ENCODE data around the gene SRBD1. TPM values are rescaled to one million over a fixed set of nuclear protein-coding genes. Genes with fewer than 3 reads are reported as not detected.

Gene SRBD1
- total and polyA plus RNA-seq, 2 of the 8 experiments (the other 6 are each of a cell fraction or from before 2014, with no cell fraction given), result 4.6 to 20.0 TPM

DNA sequence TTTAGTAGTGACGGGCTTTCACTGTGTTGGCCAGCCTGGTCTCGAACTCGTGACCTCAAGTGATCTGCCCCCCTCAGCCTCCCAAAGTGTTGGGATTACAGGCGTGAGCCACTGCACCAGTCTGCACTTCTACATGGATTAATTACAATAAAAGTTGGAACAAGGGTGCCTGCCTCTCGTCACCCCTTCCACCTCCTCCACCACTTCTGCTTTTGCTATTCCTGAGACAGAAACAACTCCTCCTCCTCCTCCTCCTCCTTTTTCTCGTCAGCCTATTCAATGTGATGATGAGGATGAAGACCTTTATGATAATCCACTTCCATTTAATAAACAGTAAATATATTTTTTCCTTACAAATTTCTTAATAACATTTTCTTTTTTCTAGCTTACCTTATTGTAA lies 35.2 kb downstream of the SRBD1 start:
- WGBS, 2 experiments (ENCODE audit: extremely low coverage in 1 of 2, insufficient coverage in 1 of 2, insufficient read length in 1 of 2, insufficient replicate concordance in 2 of 2, low coverage in 1 of 2, low lambda C conversion rate in 2 of 2, missing lambda C conversion rate in 1 of 2), result 87% methylated on average over 6 of the region's 6 CpGs; no CpG with 5 or more reads in 1 of the 2 experiments
- H2AFZ ChIP-seq (ENCODE audit: low read length), result no peak overlapping the region
- no peak overlapping the region for H3K23ac ChIP-seq (ENCODE audit: insufficient read length)
- H2BK5ac ChIP-seq (ENCODE audit: low read depth, low read length), result no peak overlapping the region
- no peak overlapping the region for H3K9ac ChIP-seq (replicated peaks in 1 of 4; ENCODE audit: extremely low read depth in 1 of 4, low read depth in 3 of 4, low read length in 3 of 4)
- TF ChIP-seq, protein P1, sequence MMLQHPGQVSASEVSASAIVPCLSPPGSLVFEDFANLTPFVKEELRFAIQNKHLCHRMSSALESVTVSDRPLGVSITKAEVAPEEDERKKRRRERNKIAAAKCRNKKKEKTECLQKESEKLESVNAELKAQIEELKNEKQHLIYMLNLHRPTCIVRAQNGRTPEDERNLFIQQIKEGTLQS (IDR thresholded peaks at IDR 0.05; ENCODE audit: insufficient read depth, low read depth, low read length), result no peak
- TF ChIP-seq FOSL1 (IDR thresholded peaks at IDR 0.05; ENCODE audit: insufficient read depth, low read depth, low read length) (no peak), SUZ12 (IDR thresholded peaks at IDR 0.05; ENCODE audit: low read length) (no peak), CBX5 (IDR thresholded peaks at IDR 0.05; ENCODE audit: low read depth, low read length) (no peak)
- TF ChIP-seq, protein P2, sequence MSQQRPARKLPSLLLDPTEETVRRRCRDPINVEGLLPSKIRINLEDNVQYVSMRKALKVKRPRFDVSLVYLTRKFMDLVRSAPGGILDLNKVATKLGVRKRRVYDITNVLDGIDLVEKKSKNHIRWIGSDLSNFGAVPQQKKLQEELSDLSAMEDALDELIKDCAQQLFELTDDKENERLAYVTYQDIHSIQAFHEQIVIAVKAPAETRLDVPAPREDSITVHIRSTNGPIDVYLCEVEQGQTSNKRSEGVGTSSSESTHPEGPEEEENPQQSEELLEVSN (IDR thresholded peaks at IDR 0.05), result no peak
- no peaks in the 10 kb centered on the region for H4K20me1 ChIP-seq (replicated peaks in 1 of 2; ENCODE audit: control insufficient read depth in 1 of 2, insufficient read depth in 2 of 2, low read length in 2 of 2)
- no peak overlapping the region for H2AK5ac ChIP-seq (ENCODE audit: low read depth, low read length)
- H3K79me1 ChIP-seq (ENCODE audit: low read depth, low read length), result no peaks in the 10 kb centered on the region
- H3K4me3 ChIP-seq (ENCODE audit: extremely low read depth in 1 of 4, insufficient read depth in 2 of 4, low read depth in 3 of 4, low read length in 4 of 4), result no peak overlapping the region
- no peak overlapping the region for H2BK120ac ChIP-seq (replicated peaks; ENCODE audit: low read depth, low read length)
- H3K9me3 ChIP-seq (ENCODE audit: insufficient read depth in 2 of 2, low read depth in 1 of 2, low read length in 1 of 2), result no peaks in the 10 kb centered on the region
- no peak overlapping the region for H3K14ac ChIP-seq (ENCODE audit: insufficient read length)
- no peak overlapping the region for H4K8ac ChIP-seq (ENCODE audit: extremely low read depth, insufficient read depth, low read length)
- H2BK15ac ChIP-seq (ENCODE audit: low read length), result no peak overlapping the region
- no peaks in the 10 kb centered on the region for H3K23me2 ChIP-seq (ENCODE audit: low read depth, low read length)
- H3K79me2 ChIP-seq (ENCODE audit: control insufficient read depth in 1 of 2, insufficient read depth in 2 of 2, low read length in 2 of 2), result no peaks in the 10 kb centered on the region
- ChIA-PET POLR2A (ENCODE audit: partially characterized antibody) (no interaction called here), CTCF (ENCODE audit: partially characterized antibody) (interaction anchor here (1.5 to 1.7 kb wide), 2 partner anchors 9 to 126 kb away, joined by 3 to 6 read pairs; no protein-coding TSS in a partner anchor)
- no peak overlapping the region for H3K4me2 ChIP-seq (ENCODE audit: insufficient read depth in 1 of 2, low read depth in 2 of 2, low read length in 2 of 2)
- peaks cover 0 to 11% (median 2%) of the 10 kb centered on the region in 4 experiments; a peak in 4 of 8 replicates for H3K36me3 ChIP-seq (ENCODE audit: control insufficient read depth in 2 of 4, insufficient read depth in 4 of 4, low read length in 3 of 4)
- DNase-seq (ENCODE audit: low read depth in 1 of 2, low spot score in 2 of 2) (no peak), FAIRE-seq (no peak)
- no peak overlapping the region for H4K91ac ChIP-seq (replicated peaks; ENCODE audit: insufficient read length, low read length)
- H3K4me1 ChIP-seq (replicated peaks in 1 of 4; ENCODE audit: control insufficient read depth in 3 of 4, insufficient read depth in 4 of 4, low read length in 3 of 4), result peaks cover 0 to 3% (median under 1%) of the 10 kb centered on the region in 4 experiments; a peak in 2 of 7 replicates
- H3K27me3 ChIP-seq (replicated peaks in 1 of 4; ENCODE audit: control insufficient read depth in 3 of 4, extremely low read depth in 1 of 4, insufficient read depth in 3 of 4, low read length in 3 of 4), result no peaks in the 10 kb centered on the region
- H2BK20ac ChIP-seq (ENCODE audit: low read length), result no peak overlapping the region
- no peak overlapping the region for H3K4ac ChIP-seq (replicated peaks; ENCODE audit: insufficient read length, low read depth, low read length)
- no peak overlapping the region for H3K56ac ChIP-seq (replicated peaks; ENCODE audit: insufficient read length, low read depth, low read length)
- no peak overlapping the region for H3K27ac ChIP-seq (ENCODE audit: low read depth, low read length)
- H3K18ac ChIP-seq (ENCODE audit: extremely low read depth, low read length), result no peak overlapping the region
- no peak overlapping the region for H4K5ac ChIP-seq (ENCODE audit: insufficient read length, low read depth, low read length)
- no peak overlapping the region for H2BK12ac ChIP-seq (ENCODE audit: low read depth, low read length)

Measured in H1 (cell line).